Activated CD8-positive, alpha-beta T cell treated with anti-CD3 and anti-CD28 coated beads, Interleukin-2, amount 10 ng/mL, durations not matched to agents 7 days and 5 days (primary cell): ENCODE measurements around the gene LMAN1L. TPM values are rescaled to one million over a fixed set of nuclear protein-coding genes. Genes with fewer than 3 reads are reported as not detected.

Experiments used
- ATAC-seq: fragments of 150-1000 bp; cut with Tn5 transposase; one replicate; pipeline ENCODE4 v1.10.0; 2021; ENCODE audit warnings: moderate library complexity
- CTCF ChIA-PET: fragments of 350-600 bp; sonication (Branson Sonifier 250); formaldehyde crosslinking; loops from one replicate; lab custom pipeline; 2021; ENCODE audit warnings: antibody characterized with exemption; lab: Charles Lee
- POLR2A ChIA-PET: fragments of 350-600 bp; sonication (Branson Sonifier 250); formaldehyde crosslinking; loops from one replicate; lab custom pipeline; 2021; ENCODE audit warnings: antibody characterized with exemption; lab: Charles Lee
- DNase-seq: peaks from one replicate; pipeline ENCODE4 v3.0.0-alpha.2; 2020
- H3K27ac Mint-ChIP-seq: one replicate; pipeline ENCODE4 v1.8.0; 2021; ENCODE audit warnings: mild to moderate bottlenecking, mixed read lengths
- H3K27me3 Mint-ChIP-seq: one replicate; pipeline ENCODE4 v1.8.0; 2021; ENCODE audit warnings: low read depth, mixed read lengths
- H3K36me3 Mint-ChIP-seq: one replicate; pipeline ENCODE4 v1.8.0; 2021; ENCODE audit warnings: low read depth, mixed read lengths
- H3K4me1 Mint-ChIP-seq: one replicate; pipeline ENCODE4 v1.8.0; 2021; ENCODE audit warnings: low read depth, mixed read lengths
- H3K4me3 Mint-ChIP-seq: one replicate; pipeline ENCODE4 v1.8.0; 2021; ENCODE audit warnings: mild to moderate bottlenecking, mixed read lengths
- H3K9me3 Mint-ChIP-seq: one replicate; pipeline ENCODE4 v1.8.0; 2022; ENCODE audit warnings: mixed read lengths; ENCODE audit not compliant: insufficient read depth
- total RNA-seq, 2 experiments: library from RNA; stranded (reverse); gene quantifications; one replicate each; pipeline ENCODE4 v1.2.3, GENCODE V29; 2021

The LMAN1L gene
- total RNA-seq, 2 experiments from 2014 or later = 0.47 to 1.0 TPM

DNA sequence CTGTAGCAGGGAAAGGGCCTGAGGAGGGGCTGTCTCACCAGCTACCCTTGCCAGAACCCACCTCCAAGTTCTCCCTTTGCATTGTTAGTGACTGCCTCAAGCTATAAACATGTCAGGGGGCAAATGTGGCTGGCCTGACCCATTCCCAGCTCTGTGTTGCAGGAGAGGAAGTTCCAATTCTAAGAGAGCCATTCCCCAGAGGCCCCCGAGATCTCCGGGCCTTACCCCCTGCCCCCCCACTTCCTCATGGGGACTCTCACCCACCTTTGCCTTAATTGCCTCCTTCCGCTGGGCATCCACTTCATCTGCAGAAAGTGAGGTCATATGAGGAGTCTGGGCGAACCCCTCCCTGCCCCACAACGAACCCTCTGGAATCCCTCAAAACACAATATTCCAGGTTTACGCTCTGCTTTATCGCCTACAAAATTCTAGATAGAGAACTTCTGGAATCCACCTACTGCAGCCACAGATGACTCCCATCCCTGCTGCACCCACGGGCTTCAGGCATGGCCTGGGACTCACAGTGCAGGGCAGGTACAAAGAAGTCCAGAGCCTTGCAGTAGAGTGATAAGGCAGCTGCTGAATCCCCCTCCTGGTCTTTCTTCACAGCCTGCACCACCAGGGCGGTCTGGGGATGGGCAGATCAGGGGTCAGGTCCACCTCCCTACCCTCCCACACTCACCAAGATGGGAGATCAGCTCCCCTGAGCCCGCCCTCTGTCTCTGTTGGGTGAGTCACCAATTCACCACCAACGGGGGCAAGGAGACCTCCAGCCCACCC lies 26.3 kb downstream of the LMAN1L start:
- Mint-ChIP-seq H3K9me3 (no peaks in the 10 kb centered on the region), H3K27ac (no peak overlapping the region), H3K36me3 (peaks cover 44% of the 10 kb centered on the region), H3K27me3 (no peaks in the 10 kb centered on the region), H3K4me1 (peaks cover 23% of the 10 kb centered on the region), H3K4me3 (no peak overlapping the region)
- no peak for ATAC-seq
- no peak for DNase-seq
- POLR2A ChIA-PET = no interaction called here
- CTCF ChIA-PET = interaction anchor here (1.0 to 1.7 kb wide), 6 partner anchors 31 to 68 kb away, joined by 3 to 9 read pairs (median 4); no protein-coding TSS in a partner anchor

DNA sequence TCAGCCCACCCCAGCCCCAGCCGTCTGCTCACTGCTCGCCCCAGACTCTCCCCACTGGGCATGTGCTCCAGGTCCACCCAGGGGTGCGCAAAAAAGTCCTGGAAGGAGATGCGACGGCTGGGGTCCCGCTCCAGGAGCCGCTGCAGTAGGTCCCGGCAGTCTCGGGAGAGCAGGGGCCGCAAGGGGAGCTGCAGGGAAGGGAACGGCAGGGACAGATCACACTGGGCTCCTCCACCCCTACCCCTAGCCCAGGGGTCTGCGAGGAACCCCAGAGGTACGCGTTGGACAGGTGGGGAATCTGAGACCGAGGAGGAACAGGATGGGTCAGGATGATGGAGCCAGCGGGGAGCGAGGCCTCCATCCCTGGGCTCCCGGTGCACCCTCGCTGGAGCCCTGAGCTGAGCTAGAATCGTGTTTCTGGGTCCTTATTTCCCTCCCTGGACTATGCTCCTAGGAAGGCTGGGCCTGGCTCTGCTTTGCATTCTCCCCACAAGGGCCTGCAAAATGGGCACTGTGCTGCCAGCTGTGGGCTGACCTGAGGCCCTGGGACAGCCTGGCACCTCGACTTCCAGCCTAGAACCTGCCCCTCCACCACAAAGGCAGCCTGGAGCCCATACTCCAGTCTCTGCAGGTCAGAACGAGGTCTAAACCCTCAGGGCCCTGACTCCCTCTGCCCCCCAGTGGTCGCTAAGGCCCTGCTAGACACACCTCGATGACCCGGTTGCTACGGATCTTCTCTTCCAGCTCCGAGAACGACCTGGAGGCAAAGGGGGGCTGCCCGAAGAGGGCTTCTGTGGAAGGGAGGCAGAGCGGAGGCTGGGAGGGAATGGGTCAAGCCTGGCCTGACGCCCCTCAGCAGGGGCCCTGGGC lies 27.1 kb downstream of the LMAN1L start:
- H3K36me3 Mint-ChIP-seq = peaks cover 48% of the 10 kb centered on the region
- no peaks in the 10 kb centered on the region for H3K27me3 Mint-ChIP-seq

DNA sequence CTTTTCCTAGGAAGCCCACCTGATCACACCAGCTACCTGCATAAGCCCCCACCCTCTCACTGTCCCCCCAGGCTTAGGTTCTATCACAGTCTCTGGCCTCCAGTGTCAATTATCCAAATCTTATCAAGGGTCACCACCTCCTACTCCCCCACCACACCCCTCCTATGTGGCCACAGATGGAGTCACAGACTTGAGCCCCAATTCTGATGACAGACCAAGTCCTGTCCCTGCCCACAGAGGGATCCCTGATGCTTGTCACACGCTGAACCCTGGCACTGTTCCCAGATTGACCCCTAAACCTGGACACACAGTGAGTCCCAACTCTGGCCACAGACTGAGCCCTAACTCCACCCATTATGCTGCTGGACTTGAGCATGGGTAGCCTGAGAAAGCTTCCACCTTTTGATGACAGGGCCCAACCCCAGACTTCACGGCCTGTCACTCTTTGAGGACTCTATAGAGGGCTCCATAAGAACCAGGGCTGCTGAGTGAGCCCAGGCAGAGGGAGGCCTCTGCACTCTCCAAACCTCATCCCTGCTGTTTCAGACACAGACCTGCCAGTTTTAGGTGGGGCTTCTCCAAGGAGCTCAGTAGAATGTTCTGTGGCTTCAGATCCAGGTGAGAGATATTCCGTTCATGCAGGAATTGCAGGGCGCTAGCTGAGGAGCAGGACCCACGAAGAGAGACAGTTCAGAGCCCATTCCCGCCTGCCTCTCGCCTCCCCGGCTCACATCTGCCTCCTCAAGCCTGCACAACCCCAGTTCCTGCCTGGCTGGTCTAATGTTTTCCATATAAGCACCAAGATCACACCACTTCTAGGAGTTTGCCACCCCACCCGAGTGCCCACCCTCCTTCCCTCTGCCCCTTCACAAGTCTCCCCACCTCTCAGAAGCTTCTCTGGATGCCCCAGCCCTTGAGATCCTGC lies 28.5 kb downstream of the LMAN1L start:
- ATAC-seq (no peak), DNase-seq (no peak)
- POLR2A ChIA-PET = no interaction called here
- peaks cover 45% of the 10 kb centered on the region for H3K4me1 Mint-ChIP-seq
- H3K9me3 Mint-ChIP-seq = no peaks in the 10 kb centered on the region
- no peaks in the 10 kb centered on the region for H3K27me3 Mint-ChIP-seq
- peak overlapping the region; percentile 66 for H3K27ac Mint-ChIP-seq
- CTCF ChIA-PET = interaction anchor here (1.4 to 8.4 kb wide), 6 partner anchors 28 to 109 kb away, joined by 3 to 75 read pairs (median 12); no protein-coding TSS in a partner anchor
- H3K36me3 Mint-ChIP-seq = peaks cover 50% of the 10 kb centered on the region
- peak overlapping the region; percentile 89 for H3K4me3 Mint-ChIP-seq

More for the DNA sequence above, 27.1 kb downstream of the LMAN1L start:
- DNase-seq = no peak
- Mint-ChIP-seq H3K9me3 (no peaks in the 10 kb centered on the region), H3K4me1 (peaks cover 32% of the 10 kb centered on the region), H3K27ac (no peak overlapping the region), H3K4me3 (no peak overlapping the region)
- POLR2A ChIA-PET = no interaction called here
- no peak for ATAC-seq
- CTCF ChIA-PET = interaction anchor here (1.4 to 8.4 kb wide), 3 partner anchors 61 to 110 kb away, joined by 3 to 75 read pairs (median 4); no protein-coding TSS in a partner anchor

DNA sequence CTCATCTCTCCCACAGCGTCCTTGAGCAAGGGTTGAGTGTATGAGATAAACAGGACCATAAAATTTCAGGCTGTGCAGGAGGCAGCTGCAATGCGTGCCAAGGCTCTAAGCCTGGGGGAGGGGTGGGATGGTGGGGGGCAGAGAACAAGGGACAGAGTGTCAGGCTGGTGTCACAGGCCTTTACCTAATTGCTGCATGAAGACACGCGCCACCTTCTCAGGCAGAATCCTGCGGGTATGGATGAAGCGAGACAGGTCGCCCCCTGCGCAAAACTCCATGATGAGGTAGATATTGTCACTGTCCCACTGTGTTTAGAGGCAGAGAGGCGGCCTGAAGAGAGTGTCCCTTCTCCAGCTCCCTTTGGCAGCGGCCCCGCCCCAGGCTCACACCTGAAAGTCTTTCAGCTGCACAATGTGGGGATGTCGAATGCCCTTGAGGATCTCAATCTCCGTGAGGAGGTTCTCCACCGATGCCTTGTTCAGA lies 29.3 kb downstream of the LMAN1L start:
- ChIA-PET CTCF (interaction anchor here (0.9 to 8.4 kb wide), 12 partner anchors 13 to 207 kb away, joined by 3 to 75 read pairs (median 8); partner anchors contain the start of gene FAM219B), POLR2A (interaction anchor here (3.4 kb wide), 1 partner anchor 28 kb away, joined by 24 read pairs; no protein-coding TSS in a partner anchor)
- Mint-ChIP-seq H3K9me3 (no peaks in the 10 kb centered on the region), H3K27me3 (no peaks in the 10 kb centered on the region), H3K4me3 (peak overlapping the region; percentile 89), H3K4me1 (peaks cover 49% of the 10 kb centered on the region), H3K27ac (peak overlapping the region; percentile 83), H3K36me3 (peaks cover 47% of the 10 kb centered on the region)
- ATAC-seq (no peak), DNase-seq (no peak)

DNA sequence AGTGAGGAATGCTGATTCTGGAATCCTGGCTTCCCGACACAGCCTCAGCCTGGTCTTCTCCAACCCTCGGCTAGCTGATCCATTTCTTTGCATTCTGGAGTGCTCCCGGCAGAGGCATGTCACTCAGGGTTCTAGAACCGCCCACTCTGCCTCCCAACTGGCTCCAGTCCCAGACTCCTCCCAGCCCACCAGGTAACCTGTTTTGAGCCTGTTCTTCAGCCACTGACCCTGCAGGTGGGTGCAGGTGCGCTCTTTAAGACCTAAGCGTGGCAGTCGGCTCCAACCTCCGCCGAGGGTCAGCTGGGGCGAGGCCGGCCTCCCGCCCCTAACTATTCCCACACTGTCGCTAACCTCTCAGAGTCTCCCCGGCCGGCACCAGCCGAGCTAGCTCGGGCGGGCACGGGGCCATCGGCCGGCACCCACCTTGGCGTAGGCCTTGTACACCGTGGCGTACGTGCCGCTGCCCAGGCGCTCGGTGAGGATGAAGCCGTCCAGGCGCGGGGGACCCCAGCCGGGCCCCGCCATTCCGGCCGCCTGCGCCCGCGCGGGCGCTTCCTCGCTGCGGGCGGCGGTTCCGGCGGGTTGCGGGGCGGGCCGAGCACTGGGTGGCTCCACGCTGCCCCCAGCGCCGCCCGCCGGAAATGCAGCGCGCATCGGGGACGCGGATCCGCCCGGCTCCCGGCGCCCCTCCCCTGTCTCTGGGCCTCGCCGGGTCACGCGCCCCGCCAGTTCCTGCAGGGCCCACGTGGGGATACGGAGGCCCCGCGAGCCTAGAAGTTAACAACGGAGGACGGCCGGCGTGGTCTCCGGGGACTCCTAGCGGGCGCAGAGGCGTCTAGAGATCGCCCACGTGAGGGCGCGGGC lies 30.2 kb downstream of the LMAN1L start, which contains the start of gene ULK3:
TSS of gene ULK3 (minus strand) at position 576 of the 864 bp plus-strand sequence. CDS start at position 525, 51 bp downstream.
- ChIA-PET CTCF (interaction anchor here (0.6 to 8.4 kb wide), 14 partner anchors 14 to 208 kb away, joined by 3 to 75 read pairs (median 4); partner anchors contain the start of gene FAM219B), POLR2A (interaction anchor here (1.4 to 3.4 kb wide), 4 partner anchors 27 to 62 kb away, joined by 3 to 24 read pairs (median 8); no protein-coding TSS in a partner anchor)
- Mint-ChIP-seq H3K27ac (peak within 1 kb of the TSS; percentile 93), H3K4me1 (peaks cover 49% of the 10 kb centered on the region), H3K9me3 (no peaks in the 10 kb centered on the region), H3K36me3 (peaks cover 52% of the 10 kb centered on the region), H3K27me3 (no peaks in the 10 kb centered on the region), H3K4me3 (peak within 1 kb of the TSS; percentile 89)
- peak; percentile 87 for ATAC-seq
- DNase-seq = peak; percentile 94

DNA sequence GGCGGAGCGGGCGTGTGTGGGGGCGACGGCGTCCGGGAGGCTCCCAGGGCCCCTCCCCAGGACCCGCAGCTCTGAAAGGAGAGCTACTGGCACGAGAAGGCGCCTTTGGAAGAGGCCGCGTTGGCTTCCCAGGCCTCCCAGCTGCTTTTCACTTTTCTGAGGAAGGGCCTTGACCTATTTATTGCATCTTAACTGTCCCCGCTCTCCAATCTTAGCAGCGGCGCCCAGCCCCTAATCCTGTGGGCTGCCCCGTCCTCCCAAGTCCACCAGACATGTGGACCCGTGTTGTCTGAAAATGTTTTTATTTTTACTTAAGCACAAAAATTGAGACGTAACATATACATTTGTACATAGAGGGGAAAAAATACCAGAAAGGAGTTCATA lies 30.8 kb downstream of the LMAN1L start:
- Mint-ChIP-seq H3K4me3 (peak overlapping the region; percentile 77), H3K27me3 (no peaks in the 10 kb centered on the region), H3K4me1 (peaks cover 49% of the 10 kb centered on the region), H3K36me3 (peaks cover 59% of the 10 kb centered on the region), H3K9me3 (no peaks in the 10 kb centered on the region), H3K27ac (peak overlapping the region; percentile 93)
- no peak for ATAC-seq
- POLR2A ChIA-PET = interaction anchor here (1.2 to 3.4 kb wide), 5 partner anchors 27 to 63 kb away, joined by 3 to 24 read pairs (median 3); partner anchors contain the start of gene FAM219B
- DNase-seq = no peak
- CTCF ChIA-PET = interaction anchor here (1.2 to 8.4 kb wide), 10 partner anchors 14 to 107 kb away, joined by 3 to 75 read pairs (median 12); partner anchors contain the start of gene FAM219B

DNA sequence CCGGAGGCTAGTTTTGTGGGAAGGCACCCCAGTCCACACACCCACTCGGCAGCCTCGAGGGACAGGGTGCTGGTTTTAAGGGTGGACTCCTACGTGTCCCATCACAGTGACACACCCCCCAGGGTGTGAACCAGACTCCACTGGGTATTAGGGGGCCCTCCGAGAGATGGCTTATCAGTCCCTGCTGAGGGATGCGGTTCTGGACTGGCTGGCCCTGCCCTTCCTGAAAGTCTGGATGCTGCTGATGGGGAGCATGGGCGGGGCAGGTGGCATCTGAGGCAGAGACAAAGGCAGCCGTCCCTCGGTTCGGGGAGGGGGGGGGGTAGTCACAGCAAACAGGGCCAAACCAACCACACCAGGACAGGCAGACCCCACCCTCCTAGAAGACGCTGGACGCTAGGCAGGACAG lies 31.3 kb downstream of the LMAN1L start:
- Mint-ChIP-seq H3K27ac (peak overlapping the region; percentile 93), H3K9me3 (no peaks in the 10 kb centered on the region), H3K27me3 (no peaks in the 10 kb centered on the region), H3K4me3 (peak overlapping the region; percentile 77), H3K36me3 (peaks cover 61% of the 10 kb centered on the region), H3K4me1 (peaks cover 49% of the 10 kb centered on the region)
- CTCF ChIA-PET = interaction anchor here (1.0 to 8.4 kb wide), 13 partner anchors 8 to 73 kb away, joined by 3 to 75 read pairs (median 11); partner anchors contain the start of gene FAM219B
- POLR2A ChIA-PET = interaction anchor here (0.7 to 3.4 kb wide), 10 partner anchors 14 to 63 kb away, joined by 3 to 24 read pairs (median 4); partner anchors contain the start of genes CPLX3, CSK and FAM219B
- ATAC-seq = no peak
- DNase-seq = no peak

DNA sequence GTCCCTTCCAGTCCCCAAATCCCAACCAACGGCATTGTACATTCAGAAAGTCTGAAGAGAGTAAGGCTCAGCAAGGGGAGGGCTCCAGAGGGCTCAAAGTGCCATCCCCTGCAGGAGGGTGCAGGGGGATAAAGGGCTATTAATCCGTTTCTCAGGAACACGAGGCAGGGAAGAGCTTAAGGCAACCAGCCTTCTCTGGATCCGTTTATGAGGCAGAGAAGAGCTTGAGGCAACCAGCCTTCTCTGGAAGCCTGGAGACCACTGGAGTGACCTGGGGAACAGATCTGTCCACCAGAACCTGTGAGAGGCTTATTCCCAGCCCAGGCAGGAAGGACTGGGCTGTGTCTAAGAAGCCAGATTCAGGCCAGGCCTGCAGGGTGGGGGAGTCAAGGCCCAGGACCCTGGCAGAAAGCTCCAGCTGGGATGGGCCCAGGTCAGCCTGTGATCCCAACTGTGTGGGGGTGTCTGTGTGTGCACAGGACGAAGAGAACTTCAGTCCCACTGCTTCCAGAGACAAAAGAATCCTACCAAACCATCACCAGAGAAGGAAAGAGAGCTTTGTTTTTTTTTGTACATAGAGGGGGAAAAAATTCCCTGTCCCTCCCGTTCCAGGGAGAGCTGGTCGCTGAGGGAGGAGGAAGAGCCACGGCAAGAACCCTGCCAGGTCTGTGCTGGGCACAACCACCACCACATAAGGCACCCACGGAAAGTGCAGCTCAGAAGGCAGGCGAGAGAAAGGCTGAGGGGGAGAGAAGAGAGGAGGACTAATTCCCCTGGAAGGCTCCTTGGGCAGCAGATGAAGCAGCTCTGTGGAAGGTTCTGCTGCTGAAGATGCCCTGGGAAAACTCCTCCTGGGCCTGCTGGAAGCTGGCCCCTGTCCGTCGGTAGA lies 31.9 kb downstream of the LMAN1L start:
- H3K27ac Mint-ChIP-seq = peak overlapping the region; percentile 93
- no peaks in the 10 kb centered on the region for H3K9me3 Mint-ChIP-seq
- ATAC-seq (peak; percentile 2), DNase-seq (peak; percentile 36)
- H3K36me3 Mint-ChIP-seq = peaks cover 60% of the 10 kb centered on the region
- H3K4me3 Mint-ChIP-seq = peak overlapping the region; percentile 46
- H3K27me3 Mint-ChIP-seq = no peaks in the 10 kb centered on the region
- POLR2A ChIA-PET = interaction anchor here (0.6 to 3.4 kb wide), 20 partner anchors 14 to 456 kb away, joined by 3 to 24 read pairs (median 3); partner anchors contain the start of genes COX5A, CPLX3, CSK and FAM219B
- CTCF ChIA-PET = interaction anchor here (0.6 to 8.4 kb wide), 17 partner anchors 9 to 210 kb away, joined by 3 to 75 read pairs (median 5); partner anchors contain the start of genes COX5A, FAM219B and SCAMP2
- peaks cover 49% of the 10 kb centered on the region for H3K4me1 Mint-ChIP-seq
